Activated naive CD4-positive, alpha-beta T cell treated with anti-CD3 and anti-CD28 coated beads for 36 hours (primary cell): ENCODE measurements around the gene NAP1L2. TPM values are rescaled to one million over a fixed set of nuclear protein-coding genes. Genes with fewer than 3 reads are reported as not detected.
"Not testable (repeated sequence)": the region's sequence is repeated elsewhere in the genome, so short reads cannot be mapped to it uniquely, and the experiment has no call there.

Experiments used
- CTCF ChIA-PET: fragments of 350-600 bp; sonication (Branson Sonifier 250); formaldehyde crosslinking; loops from one replicate; lab custom pipeline; 2021; ENCODE audit warnings: antibody characterized with exemption; lab: Charles Lee
- DNase-seq: peaks from one replicate; pipeline ENCODE4 v3.0.0-alpha.2; 2020
- H3K27ac Mint-ChIP-seq: one replicate; pipeline ENCODE4 v1.8.0; 2021; ENCODE audit warnings: mild to moderate bottlenecking, mixed read lengths
- H3K27me3 Mint-ChIP-seq: one replicate; pipeline ENCODE4 v1.8.0; 2021; ENCODE audit warnings: low read depth, mixed read lengths
- H3K36me3 Mint-ChIP-seq: one replicate; pipeline ENCODE4 v1.8.0; 2021; ENCODE audit warnings: low read depth, mixed read lengths
- H3K4me1 Mint-ChIP-seq: one replicate; pipeline ENCODE4 v1.8.0; 2021; ENCODE audit warnings: low read depth, mixed read lengths
- H3K4me3 Mint-ChIP-seq: one replicate; pipeline ENCODE4 v1.8.0; 2021; ENCODE audit warnings: mild to moderate bottlenecking, moderate library complexity, mixed read lengths
- H3K9me3 Mint-ChIP-seq: one replicate; pipeline ENCODE4 v1.8.0; 2021; ENCODE audit warnings: mixed read lengths
- intact Hi-C: fragments of 100-400 bp; cut with micrococcal nuclease; formaldehyde crosslinking; loops from one replicate; pipeline ENCODE4 v1.15.1; 2023
- total RNA-seq, 2 experiments: library from RNA; stranded (reverse); gene quantifications; one replicate each; pipeline ENCODE4 v1.2.3, GENCODE V29; 2021

NAP1L2 gene, protein sequence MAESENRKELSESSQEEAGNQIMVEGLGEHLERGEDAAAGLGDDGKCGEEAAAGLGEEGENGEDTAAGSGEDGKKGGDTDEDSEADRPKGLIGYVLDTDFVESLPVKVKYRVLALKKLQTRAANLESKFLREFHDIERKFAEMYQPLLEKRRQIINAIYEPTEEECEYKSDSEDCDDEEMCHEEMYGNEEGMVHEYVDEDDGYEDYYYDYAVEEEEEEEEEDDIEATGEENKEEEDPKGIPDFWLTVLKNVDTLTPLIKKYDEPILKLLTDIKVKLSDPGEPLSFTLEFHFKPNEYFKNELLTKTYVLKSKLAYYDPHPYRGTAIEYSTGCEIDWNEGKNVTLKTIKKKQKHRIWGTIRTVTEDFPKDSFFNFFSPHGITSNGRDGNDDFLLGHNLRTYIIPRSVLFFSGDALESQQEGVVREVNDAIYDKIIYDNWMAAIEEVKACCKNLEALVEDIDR
- total RNA-seq: 1 to 10 TPM; 2.5 to 2.7 TPM

GRCh38 chrX:73214426-73215094 lies at the start of gene NAP1L2:
TSS of gene NAP1L2 (minus strand) at chrX:73214851. CDS start at chrX:73214492, 359 bp downstream.
- H3K27ac Mint-ChIP-seq: peak within 1 kb of the TSS; percentile 91
- H3K4me3 Mint-ChIP-seq: peak within 1 kb of the TSS; percentile 91
- no peaks in the 10 kb centered on the region for H3K36me3 Mint-ChIP-seq
- H3K27me3 Mint-ChIP-seq: peaks cover 3% of the 10 kb centered on the region
- intact Hi-C loops: loop anchor here (1.0 to 10.0 kb wide), 7 partner anchors 350 to 1943 kb away; partner anchors contain the start of genes ABCB7, CHIC1, PHKA1 and RLIM
- CTCF ChIA-PET: no interaction called here
- peaks cover 19% of the 10 kb centered on the region for H3K4me1 Mint-ChIP-seq
- no peaks in the 10 kb centered on the region for H3K9me3 Mint-ChIP-seq
- peak; percentile 59 for DNase-seq

GRCh38 chrX:73262991-73263390 lies 48.3 kb upstream of the NAP1L2 start:
- Mint-ChIP-seq H3K27me3 (no peaks in the 10 kb centered on the region), H3K4me1 (no peaks in the 10 kb centered on the region), H3K27ac (no peak overlapping the region), H3K9me3 (no peaks in the 10 kb centered on the region), H3K4me3 (no peak overlapping the region), H3K36me3 (no peaks in the 10 kb centered on the region)
- CTCF ChIA-PET: no interaction called here
- intact Hi-C loops: loop anchor here (10.0 kb wide), 1 partner anchor 178 kb away; no protein-coding TSS in a partner anchor
- DNase-seq: no peak

- CTCF ChIA-PET: no interaction called here
- H3K27me3 Mint-ChIP-seq: no peaks in the 10 kb centered on the region
- H3K4me1 Mint-ChIP-seq: no peaks in the 10 kb centered on the region
- H3K4me3 Mint-ChIP-seq: no peak overlapping the region
- H3K9me3 Mint-ChIP-seq: no peaks in the 10 kb centered on the region
- intact Hi-C loops: no loop called here
- no peak for DNase-seq
- H3K36me3 Mint-ChIP-seq: no peaks in the 10 kb centered on the region
- H3K27ac Mint-ChIP-seq: no peak overlapping the region
These were observed 24.6 kb upstream of the NAP1L2 start for GRCh38 chrX:73239242-73239641.

GRCh38 chrX:73217621-73218020 lies 3.0 kb upstream of the NAP1L2 start:
- Mint-ChIP-seq H3K4me3 (no peak overlapping the region), H3K27ac (no peak overlapping the region), H3K27me3 (peaks cover 5% of the 10 kb centered on the region), H3K36me3 (no peaks in the 10 kb centered on the region), H3K9me3 (peaks cover 5% of the 10 kb centered on the region), H3K4me1 (peaks cover 18% of the 10 kb centered on the region)
- intact Hi-C loops: loop anchor here (10.0 kb wide), 1 partner anchor 347 kb away; the partner anchor contains the start of gene CHIC1
- CTCF ChIA-PET: interaction anchor here (0.6 kb wide), 1 partner anchor 520 kb away, joined by 3 read pairs; no protein-coding TSS in a partner anchor
- DNase-seq: no peak

DNA sequence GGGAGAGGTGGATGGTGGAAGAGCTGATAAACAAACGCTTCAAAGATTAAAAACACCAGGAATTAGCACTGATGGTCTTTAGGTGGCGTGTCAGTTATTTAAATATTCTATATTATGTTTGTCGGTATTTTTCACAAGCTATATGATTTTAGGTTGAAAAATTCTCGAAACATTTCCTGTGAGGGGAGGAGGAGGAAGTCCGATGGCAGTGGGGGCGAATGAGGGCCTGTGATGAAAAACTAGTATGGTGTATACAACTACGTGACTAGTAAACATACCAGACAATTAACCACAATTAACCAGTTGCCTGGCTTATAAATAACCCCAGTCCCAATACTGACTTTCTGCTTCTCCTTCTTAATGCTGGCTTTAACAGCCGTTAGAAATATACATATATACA lies 595 bp upstream of the NAP1L2 start:
- peaks cover 3% of the 10 kb centered on the region for H3K27me3 Mint-ChIP-seq
- peak; percentile 3 for DNase-seq
- peaks cover 19% of the 10 kb centered on the region for H3K4me1 Mint-ChIP-seq
- no peaks in the 10 kb centered on the region for H3K36me3 Mint-ChIP-seq
- CTCF ChIA-PET: no interaction called here
- intact Hi-C loops: loop anchor here (2.0 to 10.0 kb wide), 3 partner anchors 350 to 1400 kb away; partner anchors contain the start of genes CHIC1 and RLIM
- peak overlapping the region; percentile 91 for H3K27ac Mint-ChIP-seq
- H3K9me3 Mint-ChIP-seq: no peaks in the 10 kb centered on the region
- H3K4me3 Mint-ChIP-seq: peak overlapping the region; percentile 91

DNA sequence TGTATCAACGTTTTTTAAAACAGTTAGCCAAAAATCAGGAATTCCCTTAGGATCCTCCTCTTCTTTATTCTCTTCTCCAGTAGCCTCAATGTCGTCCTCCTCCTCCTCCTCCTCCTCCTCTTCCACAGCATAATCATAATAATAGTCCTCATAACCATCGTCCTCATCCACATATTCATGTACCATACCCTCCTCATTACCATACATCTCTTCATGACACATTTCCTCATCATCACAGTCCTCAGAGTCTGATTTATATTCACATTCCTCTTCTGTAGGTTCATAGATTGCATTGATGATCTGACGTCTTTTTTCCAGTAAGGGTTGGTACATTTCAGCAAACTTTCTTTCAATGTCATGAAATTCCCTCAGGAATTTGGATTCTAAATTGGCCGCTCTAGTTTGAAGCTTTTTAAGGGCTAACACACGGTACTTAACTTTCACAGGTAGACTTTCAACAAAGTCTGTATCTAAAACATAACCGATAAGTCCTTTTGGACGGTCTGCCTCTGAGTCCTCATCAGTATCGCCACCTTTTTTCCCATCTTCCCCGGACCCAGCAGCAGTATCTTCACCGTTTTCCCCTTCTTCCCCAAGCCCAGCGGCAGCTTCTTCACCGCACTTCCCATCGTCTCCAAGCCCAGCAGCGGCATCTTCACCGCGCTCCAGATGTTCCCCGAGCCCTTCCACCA lies 771 bp downstream of the NAP1L2 start:
- intact Hi-C loops: loop anchor here (1.0 to 10.0 kb wide), 7 partner anchors 351 to 1943 kb away; partner anchors contain the start of genes ABCB7, CHIC1, PHKA1 and RLIM
- H3K36me3 Mint-ChIP-seq: no peaks in the 10 kb centered on the region
- peaks cover 19% of the 10 kb centered on the region for H3K4me1 Mint-ChIP-seq
- no peaks in the 10 kb centered on the region for H3K9me3 Mint-ChIP-seq
- no peak for DNase-seq
- H3K27ac Mint-ChIP-seq: peak overlapping the region; percentile 91
- H3K27me3 Mint-ChIP-seq: peaks cover 3% of the 10 kb centered on the region
- H3K4me3 Mint-ChIP-seq: peak overlapping the region; percentile 91
- CTCF ChIA-PET: no interaction called here

DNA sequence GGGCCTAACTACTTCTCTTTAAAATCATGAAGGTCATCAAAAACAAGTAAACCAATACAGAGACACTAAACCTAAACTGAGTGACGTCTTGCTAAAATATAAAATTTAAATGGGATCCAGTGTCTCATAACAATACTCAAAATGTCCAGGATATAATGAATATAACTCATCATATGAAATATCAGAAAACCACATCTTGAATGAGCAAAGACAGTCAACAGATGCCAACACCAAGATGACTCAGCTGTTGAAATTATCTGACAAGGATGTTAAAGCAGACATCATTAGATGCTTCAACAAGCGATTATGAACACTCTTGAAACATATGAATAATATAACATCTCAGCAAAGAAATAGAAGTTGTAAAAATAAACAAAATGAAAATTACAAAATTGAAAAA lies 8.3 kb downstream of the NAP1L2 start:
- H3K4me3 Mint-ChIP-seq: no peak overlapping the region
- intact Hi-C loops: no loop called here
- peaks cover 2% of the 10 kb centered on the region for H3K9me3 Mint-ChIP-seq
- H3K27ac Mint-ChIP-seq: no peak overlapping the region
- CTCF ChIA-PET: no interaction called here
- DNase-seq: no peak
- H3K4me1 Mint-ChIP-seq: no peaks in the 10 kb centered on the region
- H3K36me3 Mint-ChIP-seq: no peaks in the 10 kb centered on the region
- no peaks in the 10 kb centered on the region for H3K27me3 Mint-ChIP-seq

DNA sequence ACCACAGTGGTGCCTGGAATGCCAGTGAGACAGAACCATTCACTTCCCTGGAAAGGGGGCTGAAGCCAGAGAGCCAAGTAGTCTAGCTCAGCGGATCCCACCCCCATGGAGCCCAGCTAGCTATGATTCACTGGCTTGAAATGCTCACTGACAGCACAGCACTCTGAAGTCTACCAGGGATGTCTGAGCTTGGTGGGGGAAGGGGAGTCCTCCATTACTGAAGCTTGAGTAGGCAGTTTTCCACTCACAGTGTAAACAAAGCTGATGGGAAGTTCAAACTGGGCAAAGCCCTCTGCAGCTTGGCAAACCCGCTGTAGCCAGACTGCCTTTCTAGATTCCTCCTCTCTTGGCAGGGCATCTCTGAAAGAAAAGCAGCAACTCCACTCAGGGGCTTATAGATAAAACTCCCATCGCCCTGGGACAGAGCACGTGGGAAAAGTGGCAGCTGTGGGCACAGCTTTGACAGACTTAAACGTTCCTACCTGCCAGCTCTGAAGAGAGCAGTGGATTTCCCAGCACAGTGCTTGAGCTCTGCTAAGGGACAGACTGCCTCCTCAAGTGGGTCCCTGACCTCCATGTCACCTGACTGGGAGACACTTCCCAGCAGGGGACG lies 32.0 kb downstream of the NAP1L2 start:
- H3K4me1 Mint-ChIP-seq: no peaks in the 10 kb centered on the region
- CTCF ChIA-PET: no interaction called here
- H3K27me3 Mint-ChIP-seq: peaks cover 3% of the 10 kb centered on the region
- H3K36me3 Mint-ChIP-seq: no peaks in the 10 kb centered on the region
- no peak for DNase-seq
- no peaks in the 10 kb centered on the region for H3K9me3 Mint-ChIP-seq
- intact Hi-C loops: no loop called here
- no peak overlapping the region for H3K27ac Mint-ChIP-seq
- no peak overlapping the region for H3K4me3 Mint-ChIP-seq

- intact Hi-C loops, H3K9me3 Mint-ChIP-seq, H3K27ac Mint-ChIP-seq, H3K27me3 Mint-ChIP-seq, H3K4me1 Mint-ChIP-seq, H3K36me3 Mint-ChIP-seq, CTCF ChIA-PET, DNase-seq, H3K4me3 Mint-ChIP-seq: not testable (repeated sequence)
These were observed 45.7 kb downstream of the NAP1L2 start for GRCh38 chrX:73168945-73169344.
